ENCODE results near the gene DLGAP1.
"Not testable (repeated sequence)": the region's sequence is repeated elsewhere in the genome, so short reads cannot be mapped to it uniquely, and the experiment has no call there.

The DLGAP1 gene

GRCh38 chr18:4384932-4385331, 70.2 kb downstream of the DLGAP1 start:
- DNase-seq = no peak

- no peak for DNase-seq
Observed at GRCh38 chr18:4374564-4374963, 80.5 kb downstream of the DLGAP1 start.

GRCh38 chr18:4369705-4370104, 85.4 kb downstream of the DLGAP1 start:
- DNase-seq = no peak

- DNase-seq = no peak
Observed at GRCh38 chr18:4360221-4360715, 94.8 kb downstream of the DLGAP1 start.

- DNase-seq = no peak
Observed at GRCh38 chr18:4358618-4359017, 96.5 kb downstream of the DLGAP1 start.

GRCh38 chr18:4357579-4357978, 97.5 kb downstream of the DLGAP1 start:
- no peak for DNase-seq

- DNase-seq = no peak
Observed at GRCh38 chr18:4356929-4357328, 98.2 kb downstream of the DLGAP1 start.

GRCh38 chr18:4353853-4354418, 101.2 kb downstream of the DLGAP1 start:
- no peak for DNase-seq

- DNase-seq = no peak
Observed at GRCh38 chr18:4352746-4353551, 102.2 kb downstream of the DLGAP1 start.

GRCh38 chr18:4351005-4351404, 104.1 kb downstream of the DLGAP1 start:
- DNase-seq = no peak

GRCh38 chr18:4335386-4335785, 119.7 kb downstream of the DLGAP1 start:
- no peak for DNase-seq

GRCh38 chr18:4333043-4333442, 122.1 kb downstream of the DLGAP1 start:
- no peak for DNase-seq

GRCh38 chr18:4319738-4320677, 135.1 kb downstream of the DLGAP1 start:
- no peak for DNase-seq

- DNase-seq = no peak
Observed at GRCh38 chr18:4318311-4318710, 136.8 kb downstream of the DLGAP1 start.

- DNase-seq = not testable (repeated sequence)
Observed at GRCh38 chr18:4311945-4312344, 143.2 kb downstream of the DLGAP1 start.

GRCh38 chr18:4311136-4311535, 144.0 kb downstream of the DLGAP1 start:
- no peak for DNase-seq

- DNase-seq = no peak
Observed at GRCh38 chr18:4309227-4309626, 145.9 kb downstream of the DLGAP1 start.

GRCh38 chr18:4308576-4308975, 146.5 kb downstream of the DLGAP1 start:
- no peak for DNase-seq

GRCh38 chr18:4299395-4299794, 155.7 kb downstream of the DLGAP1 start:
- DNase-seq = no peak

- no peak for DNase-seq
Observed at GRCh38 chr18:4293337-4293736, 161.8 kb downstream of the DLGAP1 start.

- DNase-seq = no peak
Observed at GRCh38 chr18:4292696-4293095, 162.4 kb downstream of the DLGAP1 start.

GRCh38 chr18:4287340-4287739, 167.8 kb downstream of the DLGAP1 start:
- DNase-seq = not testable (repeated sequence)

- DNase-seq = no peak
Observed at GRCh38 chr18:4286256-4286655, 168.9 kb downstream of the DLGAP1 start.
